WTC11 (cell line): Measurements from ENCODE around the gene ADD2. TPM values are rescaled to one million over a fixed set of nuclear protein-coding genes. Genes with fewer than 3 reads are reported as not detected.
A peak's percentile ranks its signal among the peaks of the same experiment; 100 is the strongest.

Source experiments
- ATAC-seq: fragments of 200-7000 bp; cut with Tn5 transposase; 2 replicates; pipeline ENCODE4 v1.10.0; 2021; ENCODE audit warnings: mild to moderate bottlenecking, moderate library complexity
- CTCF ChIA-PET: fragments of 300-600 bp; sonication (Branson Sonifier 250); formaldehyde crosslinking; loops from one replicate; lab custom pipeline; 2021; ENCODE audit warnings: antibody characterized with exemption; lab: Charles Lee
- POLR2A ChIA-PET: fragments of 350-600 bp; sonication (Branson Sonifier 250); formaldehyde crosslinking; loops from one replicate; lab custom pipeline; 2021; ENCODE audit warnings: antibody characterized with exemption; lab: Charles Lee
- DNase-seq: peaks from one replicate; pipeline ENCODE4 v3.0.0; 2021; ENCODE audit warnings: low spot score
- H3K27ac Mint-ChIP-seq: 2 replicates; pipeline ENCODE4 v1.8.0; 2021; ENCODE audit warnings: mixed read lengths
- H3K27me3 Mint-ChIP-seq: 2 replicates; pipeline ENCODE4 v1.8.0; 2021; ENCODE audit warnings: low read depth, mild to moderate bottlenecking, moderate library complexity, mixed read lengths
- H3K36me3 Mint-ChIP-seq: 2 replicates; pipeline ENCODE4 v1.8.0; 2021; ENCODE audit warnings: mixed read lengths
- H3K4me1 Mint-ChIP-seq: 2 replicates; pipeline ENCODE4 v1.8.0; 2022; ENCODE audit warnings: mixed read lengths
- H3K4me3 Mint-ChIP-seq: 2 replicates; pipeline ENCODE4 v1.8.0; 2021; ENCODE audit warnings: mild to moderate bottlenecking, moderate library complexity, mixed read lengths
- H3K9me3 Mint-ChIP-seq: 2 replicates; pipeline ENCODE4 v1.8.0; 2021; ENCODE audit warnings: mixed read lengths
- CBFB ChIP-seq: sonication (generic); formaldehyde crosslinking; IDR thresholded peaks from 2 replicates; pipeline ENCODE4 v1.8.1; 2022; ENCODE audit warnings: mild to moderate bottlenecking, low read depth, missing genetic modification reagents
- ETV6 ChIP-seq: sonication (generic); formaldehyde crosslinking; IDR thresholded peaks from 2 replicates; pipeline ENCODE4 v1.8.1; 2022; ENCODE audit warnings: mild to moderate bottlenecking, missing genetic modification reagents
- HMGA2 ChIP-seq: fragments of 250-450 bp; sonication (Bioruptor Pico); IDR thresholded peaks from 2 replicates; pipeline ENCODE4 v1.4.0; 2021; ENCODE audit warnings: mild to moderate bottlenecking, moderate library complexity
- MXD4 ChIP-seq: fragments of 250-450 bp; sonication (Bioruptor Pico); IDR thresholded peaks from 2 replicates; pipeline ENCODE4 v1.8.0; 2021; ENCODE audit warnings: mild to moderate bottlenecking, moderate library complexity, borderline replicate concordance
- NFE2L1 ChIP-seq: sonication (generic); formaldehyde crosslinking; IDR thresholded peaks from 2 replicates; pipeline ENCODE4 v1.8.1; 2023; ENCODE audit warnings: missing genetic modification reagents
- NR1H2 ChIP-seq: sonication (generic); formaldehyde crosslinking; IDR thresholded peaks from 2 replicates; pipeline ENCODE4 v1.9.0; 2021; ENCODE audit warnings: mild to moderate bottlenecking, moderate library complexity, missing genetic modification reagents
- SMAD3 ChIP-seq: sonication (generic); formaldehyde crosslinking; IDR thresholded peaks from 2 replicates; pipeline ENCODE4 v1.8.0; 2022; ENCODE audit warnings: missing genetic modification reagents, mild to moderate bottlenecking, borderline replicate concordance
- TCF7 ChIP-seq: sonication (generic); formaldehyde crosslinking; IDR thresholded peaks from 2 replicates; pipeline ENCODE4 v1.8.0; 2022; ENCODE audit warnings: mild to moderate bottlenecking, low read depth, missing genetic modification reagents, moderate library complexity
- TEAD4 ChIP-seq: sonication (generic); formaldehyde crosslinking; IDR thresholded peaks from 2 replicates; pipeline ENCODE4 v1.8.0; 2022; ENCODE audit warnings: mild to moderate bottlenecking, missing genetic modification reagents
- ZNF121 ChIP-seq: sonication (generic); formaldehyde crosslinking; IDR thresholded peaks from 2 replicates; pipeline ENCODE4 v1.8.0; 2023; ENCODE audit warnings: missing genetic modification reagents
- ZNF416 ChIP-seq: fragments of 250-450 bp; sonication (Bioruptor Pico); IDR thresholded peaks from 2 replicates; pipeline ENCODE4 v1.9.0; 2021; ENCODE audit warnings: mild to moderate bottlenecking, inconsistent platforms
- total RNA-seq: library from RNA; stranded (reverse); gene quantifications from 3 replicates; pipeline ENCODE4 v1.2.3, GENCODE V29; 2021
- TF ChIP-seq, protein P1 (sequence below): sonication (generic); formaldehyde crosslinking; IDR thresholded peaks from 2 replicates; pipeline ENCODE4 v1.8.1; 2022; ENCODE audit warnings: mild to moderate bottlenecking, moderate library complexity, missing genetic modification reagents
- TF ChIP-seq, protein P2 (sequence below): sonication (generic); formaldehyde crosslinking; IDR thresholded peaks from 2 replicates; pipeline ENCODE4 v1.8.1; 2022; ENCODE audit warnings: mild to moderate bottlenecking, missing genetic modification reagents, moderate library complexity, borderline replicate concordance
- TF ChIP-seq, protein P3 (sequence below): sonication (generic); formaldehyde crosslinking; IDR thresholded peaks from 2 replicates; pipeline ENCODE4 v1.8.0; 2023; ENCODE audit warnings: missing genetic modification reagents, mild to moderate bottlenecking, borderline replicate concordance
- TF ChIP-seq, protein P4 (sequence below): sonication (generic); formaldehyde crosslinking; IDR thresholded peaks from 2 replicates; pipeline ENCODE4 v1.8.1; 2022; ENCODE audit warnings: low read depth, mild to moderate bottlenecking, moderate library complexity, missing genetic modification reagents, borderline replicate concordance
- TF ChIP-seq, protein P5 (sequence below): sonication (generic); formaldehyde crosslinking; IDR thresholded peaks from 2 replicates; pipeline ENCODE4 v1.8.1; 2023; ENCODE audit warnings: mild to moderate bottlenecking, missing genetic modification reagents
- TF ChIP-seq, protein P6 (sequence below): sonication (generic); formaldehyde crosslinking; IDR thresholded peaks from 2 replicates; pipeline ENCODE4 v1.8.1; 2023; ENCODE audit warnings: mild to moderate bottlenecking, missing genetic modification reagents
- TF ChIP-seq, protein P7 (sequence below): sonication (generic); formaldehyde crosslinking; IDR thresholded peaks from 2 replicates; pipeline ENCODE4 v1.8.0; 2022; ENCODE audit warnings: mild to moderate bottlenecking, missing genetic modification reagents

ADD2 gene
- total RNA-seq, 1 experiment from 2014 or later = 196 TPM

DNA sequence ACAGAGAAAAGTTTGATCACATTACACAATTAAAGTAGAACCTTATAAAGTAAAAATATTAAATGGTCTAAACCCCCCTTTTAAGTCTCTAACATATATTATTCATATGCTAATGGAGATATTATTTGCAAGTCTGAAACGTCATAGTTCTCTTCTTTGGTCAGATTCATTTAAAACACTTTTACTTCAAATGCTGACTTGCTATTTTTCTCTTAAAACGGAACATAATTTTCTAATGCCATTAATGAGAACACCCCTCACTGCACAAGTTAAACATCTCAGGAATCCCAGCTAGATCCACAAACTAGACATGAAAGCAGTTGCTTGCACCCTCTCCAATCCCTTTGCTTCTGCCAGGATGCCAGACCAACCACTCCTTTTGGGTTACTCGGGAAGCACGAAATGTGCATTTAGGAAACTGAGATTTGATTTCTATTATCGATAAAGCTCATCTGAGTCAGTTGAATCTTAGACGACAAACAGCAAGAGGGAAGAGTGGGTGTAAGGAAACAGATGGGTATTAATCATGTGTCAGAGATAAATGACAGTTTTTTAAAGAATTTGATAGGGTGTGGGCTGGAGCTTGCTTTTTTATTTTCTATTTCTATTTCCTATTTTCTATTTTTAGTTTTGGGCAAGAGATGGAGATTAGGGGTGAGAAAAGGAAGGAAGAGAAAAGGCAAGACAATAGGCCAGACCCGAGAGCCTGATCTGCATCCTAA, 1.5 kb downstream of the ADD2 start:
- DNase-seq (no peak), ATAC-seq (no peak)
- ChIA-PET CTCF (interaction anchor here (1.0 to 3.1 kb wide), 5 partner anchors 12 to 108 kb away, joined by 3 to 20 read pairs (median 5); no protein-coding TSS in a partner anchor), POLR2A (no interaction called here)
- 0 out of 2 replicates have a peak, but pooled peaks have one; percentile 17 for TF ChIP-seq NFE2L1 (CRISPR knock-in tag)
- TF ChIP-seq TEAD4 = no peak
- H3K4me1 Mint-ChIP-seq = peaks cover 54% of the 10 kb centered on the region
- H3K36me3 Mint-ChIP-seq = peaks cover 8% of the 10 kb centered on the region; the same call in 1 of the 2 replicates
- no peaks in the 10 kb centered on the region for H3K9me3 Mint-ChIP-seq
- H3K4me3 Mint-ChIP-seq = peak overlapping the region; percentile 82
- peaks cover 4% of the 10 kb centered on the region for H3K27me3 Mint-ChIP-seq
- peak overlapping the region; percentile 80 for H3K27ac Mint-ChIP-seq

DNA sequence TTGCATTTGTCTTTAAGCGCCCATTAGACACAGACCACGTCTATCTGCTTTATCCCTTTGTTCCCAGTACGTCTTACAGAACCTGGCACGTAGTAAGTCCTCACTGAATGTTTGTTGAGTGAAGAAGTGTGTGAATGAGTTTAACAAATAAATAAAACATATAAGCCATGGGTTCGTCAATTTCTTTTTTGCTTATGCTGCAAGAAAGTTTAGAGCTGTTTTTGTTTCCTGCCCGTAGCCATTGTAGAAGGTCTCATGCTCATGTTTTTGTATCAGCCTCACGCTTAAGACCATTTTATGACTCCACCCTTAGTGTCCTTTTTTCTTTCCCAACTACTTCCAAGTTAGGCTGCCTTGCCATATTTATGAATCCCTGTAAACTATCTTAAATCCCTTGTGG, 2.5 kb downstream of the ADD2 start:
- CTCF ChIA-PET = no interaction called here
- H3K27me3 Mint-ChIP-seq = no peaks in the 10 kb centered on the region
- DNase-seq (no peak), ATAC-seq (no peak)
- H3K4me1 Mint-ChIP-seq = peaks cover 53% of the 10 kb centered on the region
- peak overlapping the region; percentile 47; the same call in 1 of the 2 replicates for H3K27ac Mint-ChIP-seq
- TF ChIP-seq, protein P1, sequence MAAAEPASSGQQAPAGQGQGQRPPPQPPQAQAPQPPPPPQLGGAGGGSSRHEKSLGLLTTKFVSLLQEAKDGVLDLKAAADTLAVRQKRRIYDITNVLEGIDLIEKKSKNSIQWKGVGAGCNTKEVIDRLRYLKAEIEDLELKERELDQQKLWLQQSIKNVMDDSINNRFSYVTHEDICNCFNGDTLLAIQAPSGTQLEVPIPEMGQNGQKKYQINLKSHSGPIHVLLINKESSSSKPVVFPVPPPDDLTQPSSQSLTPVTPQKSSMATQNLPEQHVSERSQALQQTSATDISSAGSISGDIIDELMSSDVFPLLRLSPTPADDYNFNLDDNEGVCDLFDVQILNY (CRISPR knock-in tag) = no peak
- TF ChIP-seq NR1H2 (CRISPR knock-in tag) (no peak), ZNF416 (CRISPR knock-in tag) (no peak), CBFB (no peak)
- TF ChIP-seq, protein P2, sequence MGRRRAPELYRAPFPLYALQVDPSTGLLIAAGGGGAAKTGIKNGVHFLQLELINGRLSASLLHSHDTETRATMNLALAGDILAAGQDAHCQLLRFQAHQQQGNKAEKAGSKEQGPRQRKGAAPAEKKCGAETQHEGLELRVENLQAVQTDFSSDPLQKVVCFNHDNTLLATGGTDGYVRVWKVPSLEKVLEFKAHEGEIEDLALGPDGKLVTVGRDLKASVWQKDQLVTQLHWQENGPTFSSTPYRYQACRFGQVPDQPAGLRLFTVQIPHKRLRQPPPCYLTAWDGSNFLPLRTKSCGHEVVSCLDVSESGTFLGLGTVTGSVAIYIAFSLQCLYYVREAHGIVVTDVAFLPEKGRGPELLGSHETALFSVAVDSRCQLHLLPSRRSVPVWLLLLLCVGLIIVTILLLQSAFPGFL (CRISPR knock-in tag) = no peak
- POLR2A ChIA-PET = interaction anchor here (1.1 kb wide), 1 partner anchor 62 kb away, joined by 3 read pairs; no protein-coding TSS in a partner anchor
- no peaks in the 10 kb centered on the region for H3K9me3 Mint-ChIP-seq
- peaks cover 8% of the 10 kb centered on the region; the same call in 1 of the 2 replicates for H3K36me3 Mint-ChIP-seq
- H3K4me3 Mint-ChIP-seq = peak overlapping the region; percentile 82

DNA sequence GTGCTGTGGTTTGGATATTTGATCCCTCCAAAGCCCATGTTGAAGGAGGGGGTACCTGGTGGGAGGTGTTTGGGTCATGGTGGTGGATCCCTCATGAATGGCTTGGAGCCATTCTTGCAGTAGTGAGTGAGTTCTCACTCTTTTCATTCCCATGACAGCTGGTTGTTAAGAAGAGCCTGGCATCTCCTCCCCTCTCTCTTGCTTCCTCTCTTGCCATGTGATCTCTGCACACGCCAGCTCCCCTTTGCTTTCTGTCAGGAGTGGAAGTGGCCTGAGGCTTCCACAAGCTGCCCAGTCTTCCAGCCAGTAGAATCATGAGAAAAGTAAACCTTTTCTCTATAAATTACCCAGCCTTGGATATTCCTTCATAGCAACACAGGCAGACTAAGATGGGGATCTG, 8.6 kb downstream of the ADD2 start:
- Mint-ChIP-seq H3K27ac (no peak overlapping the region), H3K36me3 (peaks cover 10% of the 10 kb centered on the region), H3K4me1 (peaks cover 57% of the 10 kb centered on the region), H3K9me3 (no peaks in the 10 kb centered on the region), H3K27me3 (no peaks in the 10 kb centered on the region), H3K4me3 (no peak overlapping the region)
- CTCF ChIA-PET = interaction anchor here (1.3 to 1.9 kb wide), 3 partner anchors 9 to 26 kb away, joined by 3 to 15 read pairs (median 3); partner anchors contain the start of gene ADD2
- DNase-seq (no peak), ATAC-seq (no peak)
- POLR2A ChIA-PET = no interaction called here
- TF ChIP-seq, protein P2 (CRISPR knock-in tag) = no peak
- TF ChIP-seq HMGA2 (no peak), TCF7 (CRISPR knock-in tag) (no peak), MXD4 (CRISPR knock-in tag) (no peak), ETV6 (CRISPR knock-in tag) (no peak), ZNF121 (CRISPR knock-in tag) (no peak), SMAD3 (CRISPR knock-in tag) (no peak)
- TF ChIP-seq, protein P3, sequence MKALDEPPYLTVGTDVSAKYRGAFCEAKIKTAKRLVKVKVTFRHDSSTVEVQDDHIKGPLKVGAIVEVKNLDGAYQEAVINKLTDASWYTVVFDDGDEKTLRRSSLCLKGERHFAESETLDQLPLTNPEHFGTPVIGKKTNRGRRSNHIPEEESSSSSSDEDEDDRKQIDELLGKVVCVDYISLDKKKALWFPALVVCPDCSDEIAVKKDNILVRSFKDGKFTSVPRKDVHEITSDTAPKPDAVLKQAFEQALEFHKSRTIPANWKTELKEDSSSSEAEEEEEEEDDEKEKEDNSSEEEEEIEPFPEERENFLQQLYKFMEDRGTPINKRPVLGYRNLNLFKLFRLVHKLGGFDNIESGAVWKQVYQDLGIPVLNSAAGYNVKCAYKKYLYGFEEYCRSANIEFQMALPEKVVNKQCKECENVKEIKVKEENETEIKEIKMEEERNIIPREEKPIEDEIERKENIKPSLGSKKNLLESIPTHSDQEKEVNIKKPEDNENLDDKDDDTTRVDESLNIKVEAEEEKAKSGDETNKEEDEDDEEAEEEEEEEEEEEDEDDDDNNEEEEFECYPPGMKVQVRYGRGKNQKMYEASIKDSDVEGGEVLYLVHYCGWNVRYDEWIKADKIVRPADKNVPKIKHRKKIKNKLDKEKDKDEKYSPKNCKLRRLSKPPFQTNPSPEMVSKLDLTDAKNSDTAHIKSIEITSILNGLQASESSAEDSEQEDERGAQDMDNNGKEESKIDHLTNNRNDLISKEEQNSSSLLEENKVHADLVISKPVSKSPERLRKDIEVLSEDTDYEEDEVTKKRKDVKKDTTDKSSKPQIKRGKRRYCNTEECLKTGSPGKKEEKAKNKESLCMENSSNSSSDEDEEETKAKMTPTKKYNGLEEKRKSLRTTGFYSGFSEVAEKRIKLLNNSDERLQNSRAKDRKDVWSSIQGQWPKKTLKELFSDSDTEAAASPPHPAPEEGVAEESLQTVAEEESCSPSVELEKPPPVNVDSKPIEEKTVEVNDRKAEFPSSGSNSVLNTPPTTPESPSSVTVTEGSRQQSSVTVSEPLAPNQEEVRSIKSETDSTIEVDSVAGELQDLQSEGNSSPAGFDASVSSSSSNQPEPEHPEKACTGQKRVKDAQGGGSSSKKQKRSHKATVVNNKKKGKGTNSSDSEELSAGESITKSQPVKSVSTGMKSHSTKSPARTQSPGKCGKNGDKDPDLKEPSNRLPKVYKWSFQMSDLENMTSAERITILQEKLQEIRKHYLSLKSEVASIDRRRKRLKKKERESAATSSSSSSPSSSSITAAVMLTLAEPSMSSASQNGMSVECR (CRISPR knock-in tag) = no peak
- TF ChIP-seq, protein P4, sequence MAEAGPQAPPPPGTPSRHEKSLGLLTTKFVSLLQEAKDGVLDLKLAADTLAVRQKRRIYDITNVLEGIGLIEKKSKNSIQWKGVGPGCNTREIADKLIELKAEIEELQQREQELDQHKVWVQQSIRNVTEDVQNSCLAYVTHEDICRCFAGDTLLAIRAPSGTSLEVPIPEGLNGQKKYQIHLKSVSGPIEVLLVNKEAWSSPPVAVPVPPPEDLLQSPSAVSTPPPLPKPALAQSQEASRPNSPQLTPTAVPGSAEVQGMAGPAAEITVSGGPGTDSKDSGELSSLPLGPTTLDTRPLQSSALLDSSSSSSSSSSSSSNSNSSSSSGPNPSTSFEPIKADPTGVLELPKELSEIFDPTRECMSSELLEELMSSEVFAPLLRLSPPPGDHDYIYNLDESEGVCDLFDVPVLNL = no peak
- TF ChIP-seq, protein P5, sequence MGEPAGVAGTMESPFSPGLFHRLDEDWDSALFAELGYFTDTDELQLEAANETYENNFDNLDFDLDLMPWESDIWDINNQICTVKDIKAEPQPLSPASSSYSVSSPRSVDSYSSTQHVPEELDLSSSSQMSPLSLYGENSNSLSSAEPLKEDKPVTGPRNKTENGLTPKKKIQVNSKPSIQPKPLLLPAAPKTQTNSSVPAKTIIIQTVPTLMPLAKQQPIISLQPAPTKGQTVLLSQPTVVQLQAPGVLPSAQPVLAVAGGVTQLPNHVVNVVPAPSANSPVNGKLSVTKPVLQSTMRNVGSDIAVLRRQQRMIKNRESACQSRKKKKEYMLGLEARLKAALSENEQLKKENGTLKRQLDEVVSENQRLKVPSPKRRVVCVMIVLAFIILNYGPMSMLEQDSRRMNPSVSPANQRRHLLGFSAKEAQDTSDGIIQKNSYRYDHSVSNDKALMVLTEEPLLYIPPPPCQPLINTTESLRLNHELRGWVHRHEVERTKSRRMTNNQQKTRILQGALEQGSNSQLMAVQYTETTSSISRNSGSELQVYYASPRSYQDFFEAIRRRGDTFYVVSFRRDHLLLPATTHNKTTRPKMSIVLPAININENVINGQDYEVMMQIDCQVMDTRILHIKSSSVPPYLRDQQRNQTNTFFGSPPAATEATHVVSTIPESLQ (CRISPR knock-in tag) = no peak
- TF ChIP-seq, protein P6, sequence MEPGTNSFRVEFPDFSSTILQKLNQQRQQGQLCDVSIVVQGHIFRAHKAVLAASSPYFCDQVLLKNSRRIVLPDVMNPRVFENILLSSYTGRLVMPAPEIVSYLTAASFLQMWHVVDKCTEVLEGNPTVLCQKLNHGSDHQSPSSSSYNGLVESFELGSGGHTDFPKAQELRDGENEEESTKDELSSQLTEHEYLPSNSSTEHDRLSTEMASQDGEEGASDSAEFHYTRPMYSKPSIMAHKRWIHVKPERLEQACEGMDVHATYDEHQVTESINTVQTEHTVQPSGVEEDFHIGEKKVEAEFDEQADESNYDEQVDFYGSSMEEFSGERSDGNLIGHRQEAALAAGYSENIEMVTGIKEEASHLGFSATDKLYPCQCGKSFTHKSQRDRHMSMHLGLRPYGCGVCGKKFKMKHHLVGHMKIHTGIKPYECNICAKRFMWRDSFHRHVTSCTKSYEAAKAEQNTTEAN (CRISPR knock-in tag) = no peak
- TF ChIP-seq, protein P7, sequence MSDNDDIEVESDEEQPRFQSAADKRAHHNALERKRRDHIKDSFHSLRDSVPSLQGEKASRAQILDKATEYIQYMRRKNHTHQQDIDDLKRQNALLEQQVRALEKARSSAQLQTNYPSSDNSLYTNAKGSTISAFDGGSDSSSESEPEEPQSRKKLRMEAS (CRISPR knock-in tag) = no peak
